Testis (tissue), 3 donors: ENCODE measurements around the gene HDAC6. TPM values are rescaled to one million over a fixed set of nuclear protein-coding genes. Genes with fewer than 3 reads are reported as not detected.
A peak's percentile ranks its signal among the peaks of the same experiment; 100 is the strongest.
"Not testable (repeated sequence)": the region's sequence is repeated elsewhere in the genome, so short reads cannot be mapped to it uniquely, and the experiment has no call there.

ENCODE experiments used
- DNase-seq: peaks from one replicate; pipeline ENCODE4 v3.0.0-alpha.2; 2019
- H3K27ac ChIP-seq, 2 donors: fragments of 200-600 bp; sonication (generic); one replicate each; pipeline ENCODE4 v1.5.1; 2019
- H3K27me3 ChIP-seq: fragments of 200-600 bp; sonication (generic); one replicate; pipeline ENCODE4 v1.5.1; 2019
- H3K36me3 ChIP-seq: fragments of 200-600 bp; sonication (generic); one replicate; pipeline ENCODE4 v1.5.1; 2017; ENCODE audit warnings: low read depth; ENCODE audit errors: missing control alignments
- H3K4me1 ChIP-seq: fragments of 200-600 bp; sonication (generic); one replicate; pipeline ENCODE4 v1.5.1; 2019
- H3K4me3 ChIP-seq, 2 donors: fragments of 200-600 bp; sonication (generic); one replicate each; pipeline ENCODE4 v1.5.1; 2017 to 2019
- H3K9me3 ChIP-seq: fragments of 200-600 bp; sonication (generic); one replicate; pipeline ENCODE4 v1.5.1; 2017
- POLR2A ChIP-seq: fragments of 450-650 bp; IDR thresholded peaks from one replicate; pipeline ENCODE4 v1.6.1; 2017; ENCODE audit warnings: antibody characterized with exemption, mild to moderate bottlenecking, moderate library complexity
- WGBS, 2 donors: methylation state at CpG; one replicate each; pipeline ENCODE4 v1.1.5; 2018; 5-methylcytosine and 5-hydroxymethylcytosine counted together
- intact Hi-C: fragments of 100-400 bp; cut with DNase I; formaldehyde crosslinking; loops from one replicate; pipeline ENCODE4 v1.15.1; 2023; ENCODE audit warnings: low total_unique reads
- polyA plus RNA-seq: library from polyadenylated mRNA; stranded (reverse); fragments of 350-450 nt; fragmentation: Illumina TruSeq; extraction: RNeasy Lipid Tissue Mini Kit (QIAGEN cat#74804); gene quantifications from one replicate; pipeline ENCODE4 v1.2.3, GENCODE V29; 2014; ENCODE audit warnings: low read depth, low replicate concordance; ENCODE audit not compliant: insufficient read depth
- total RNA-seq, 2 donors: library from RNA; depleted of rRNA; stranded (reverse); fragments of >200 nt; gene quantifications; one replicate each; pipeline ENCODE4 v1.2.3, GENCODE V29; 2016
- TF ChIP-seq, protein P1 (sequence below), 3 experiments: fragments of 450-650 bp in 2 of 3; fragments of 200-600 bp in 1 of 3; sonication (generic) in 1 of 3; IDR thresholded peaks; one replicate each; pipeline ENCODE4 v1.5.1; 2016 to 2019; ENCODE audit warnings: antibody characterized with exemption in 3 of 3, mild to moderate bottlenecking in 2 of 3, moderate library complexity in 1 of 3

Gene HDAC6
- total and polyA plus RNA-seq, 3 donors from 2014 or later, result 147 to 269 (median 223) TPM

DNA sequence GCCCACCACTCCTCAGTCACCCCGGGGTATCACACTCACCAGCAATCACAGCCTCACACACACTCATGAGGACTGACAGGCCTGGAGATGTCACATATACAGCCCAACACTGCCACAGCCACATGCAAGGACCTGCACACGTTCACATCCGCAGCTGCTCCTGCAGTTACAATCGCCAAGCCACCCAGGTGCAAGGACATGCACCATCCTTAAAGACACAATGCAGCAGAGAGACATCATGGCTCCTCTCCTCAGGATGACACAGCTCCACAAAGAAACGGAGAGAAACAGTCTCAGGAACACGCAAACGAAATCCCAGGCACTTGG lies 32.5 kb downstream of the HDAC6 start:
- H3K27me3 ChIP-seq, result no peaks in the 10 kb centered on the region

DNA sequence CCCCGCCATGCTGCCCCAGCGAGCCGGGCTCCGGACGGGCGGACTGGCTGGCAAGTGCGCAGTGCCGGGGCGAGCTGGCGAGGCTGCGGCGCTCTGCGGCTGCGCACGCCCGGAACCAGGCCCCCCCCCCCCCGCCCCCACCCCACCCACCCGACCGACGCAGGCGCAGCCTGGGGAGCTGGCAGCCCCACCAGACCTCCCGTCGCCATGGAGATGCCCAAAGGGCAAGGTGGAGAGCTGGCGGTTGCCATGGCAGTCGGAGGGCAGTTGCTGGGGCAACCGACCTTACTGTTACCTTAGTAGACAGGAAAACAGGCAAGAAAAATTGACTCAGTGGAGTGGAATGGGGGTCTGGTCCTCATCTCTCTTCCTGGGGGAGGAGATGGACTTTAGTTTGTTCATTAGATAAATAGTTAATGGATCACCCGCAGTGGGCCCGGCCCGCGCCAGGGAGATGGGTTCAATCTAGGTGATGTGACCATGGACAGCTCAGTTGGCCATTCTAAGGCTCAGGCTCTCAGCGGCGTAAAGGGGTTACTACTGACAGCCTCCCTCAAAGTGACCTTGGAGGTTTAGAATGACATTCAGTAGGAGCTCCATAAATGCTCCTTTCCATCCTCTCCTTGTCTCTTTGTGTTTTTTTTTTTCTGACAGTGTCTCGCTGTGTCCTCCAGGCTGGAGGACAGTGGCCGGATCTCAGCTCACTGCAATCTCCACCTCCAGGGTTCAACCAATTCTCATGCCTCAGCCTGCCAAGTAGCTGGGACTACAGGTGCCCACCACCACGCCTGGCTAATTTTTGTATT lies 33.9 kb downstream of the HDAC6 start, which contains the start of gene PCSK1N:
PCSK1N (minus strand) TSS at position 87 of the 806 bp plus-strand sequence; CDS start at position 9, 78 bp downstream.
- 54 to 71% methylated on average over 3 to 10 of the region's 35 CpGs for WGBS, 2 donors
- no peak within 1 kb of the TSS for H3K27ac ChIP-seq

More for the DNA sequence above, 32.5 kb downstream of the HDAC6 start:
- WGBS, 2 donors, result 5 to 11% methylated on average over 3 to 7 of the region's 7 CpGs
- TF ChIP-seq, protein P1, sequence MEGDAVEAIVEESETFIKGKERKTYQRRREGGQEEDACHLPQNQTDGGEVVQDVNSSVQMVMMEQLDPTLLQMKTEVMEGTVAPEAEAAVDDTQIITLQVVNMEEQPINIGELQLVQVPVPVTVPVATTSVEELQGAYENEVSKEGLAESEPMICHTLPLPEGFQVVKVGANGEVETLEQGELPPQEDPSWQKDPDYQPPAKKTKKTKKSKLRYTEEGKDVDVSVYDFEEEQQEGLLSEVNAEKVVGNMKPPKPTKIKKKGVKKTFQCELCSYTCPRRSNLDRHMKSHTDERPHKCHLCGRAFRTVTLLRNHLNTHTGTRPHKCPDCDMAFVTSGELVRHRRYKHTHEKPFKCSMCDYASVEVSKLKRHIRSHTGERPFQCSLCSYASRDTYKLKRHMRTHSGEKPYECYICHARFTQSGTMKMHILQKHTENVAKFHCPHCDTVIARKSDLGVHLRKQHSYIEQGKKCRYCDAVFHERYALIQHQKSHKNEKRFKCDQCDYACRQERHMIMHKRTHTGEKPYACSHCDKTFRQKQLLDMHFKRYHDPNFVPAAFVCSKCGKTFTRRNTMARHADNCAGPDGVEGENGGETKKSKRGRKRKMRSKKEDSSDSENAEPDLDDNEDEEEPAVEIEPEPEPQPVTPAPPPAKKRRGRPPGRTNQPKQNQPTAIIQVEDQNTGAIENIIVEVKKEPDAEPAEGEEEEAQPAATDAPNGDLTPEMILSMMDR (IDR thresholded peaks at IDR 0.05), result no peak
- TF ChIP-seq POLR2A, result no peak
- no peaks in the 10 kb centered on the region for H3K9me3 ChIP-seq
- no peak overlapping the region for H3K27ac ChIP-seq
- no peaks in the 10 kb centered on the region for H3K36me3 ChIP-seq
- H3K4me1 ChIP-seq, result no peaks in the 10 kb centered on the region
- no peak for DNase-seq
- H3K4me3 ChIP-seq, result no peak overlapping the region
- intact Hi-C loops, result no loop called here

DNA sequence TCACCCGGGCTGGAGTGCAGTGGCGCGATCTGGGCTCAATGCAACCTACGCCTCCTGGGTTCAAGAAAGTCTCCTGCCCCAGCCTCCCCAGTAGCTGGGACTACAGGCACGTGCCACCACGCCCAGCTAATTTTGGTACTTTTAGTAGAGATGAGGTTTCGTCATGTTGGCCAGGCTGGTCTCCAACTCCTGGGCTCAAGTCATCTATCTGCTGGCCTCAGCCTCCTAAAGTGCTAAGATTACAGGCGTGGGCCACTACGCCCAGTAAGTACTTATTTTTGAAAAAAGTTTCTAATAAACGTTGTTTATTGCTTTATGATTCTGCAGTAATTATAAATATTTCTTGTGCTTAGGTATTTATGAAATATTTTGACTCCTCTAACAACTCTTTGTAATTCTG lies 37.8 kb downstream of the HDAC6 start:
- no peak overlapping the region for H3K4me3 ChIP-seq
- no peaks in the 10 kb centered on the region for H3K36me3 ChIP-seq
- no peak for DNase-seq
- no peaks in the 10 kb centered on the region for H3K9me3 ChIP-seq
- intact Hi-C loops, result no loop called here
- H3K27ac ChIP-seq, result no peak overlapping the region
- H3K4me1 ChIP-seq, result no peaks in the 10 kb centered on the region
- WGBS, 2 donors, result 85 to 86% methylated on average over 4 to 7 of the region's 10 CpGs
- TF ChIP-seq, protein P1 (IDR thresholded peaks at IDR 0.05), result no peak
- TF ChIP-seq POLR2A, result no peak
- no peaks in the 10 kb centered on the region for H3K27me3 ChIP-seq

More for the DNA sequence above, 33.9 kb downstream of the HDAC6 start, which contains the start of gene PCSK1N:
- Histone ChIP-seq H3K27me3 (no peaks in the 10 kb centered on the region), H3K4me3 (peak within 1 kb of the TSS in 1 of 2 donors; percentile 20), H3K9me3 (no peaks in the 10 kb centered on the region), H3K36me3 (no peaks in the 10 kb centered on the region), H3K4me1 (no peaks in the 10 kb centered on the region)
- peak; percentile 19 for DNase-seq
- TF ChIP-seq, protein P1 (IDR thresholded peaks at IDR 0.05), result no peak
- TF ChIP-seq POLR2A, result no peak
- intact Hi-C loops, result no loop called here

DNA sequence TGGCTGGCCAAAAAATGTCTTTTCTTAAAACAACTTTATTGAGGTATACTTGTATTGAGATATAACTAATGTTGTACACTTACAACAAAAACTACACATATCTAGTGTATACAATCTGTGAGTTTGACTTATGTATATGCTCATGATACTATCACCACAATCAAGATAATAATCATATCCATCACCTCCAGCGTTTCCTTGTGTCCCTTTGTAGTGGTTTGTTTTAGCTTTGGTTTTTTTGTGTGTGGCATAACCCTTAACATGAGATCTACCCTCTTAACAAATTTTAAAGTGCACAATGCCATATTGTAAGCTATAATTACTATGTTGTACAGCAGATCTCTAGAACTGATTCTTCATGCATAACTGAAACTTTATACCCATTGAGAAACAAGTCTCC lies 47.0 kb downstream of the HDAC6 start:
- Histone ChIP-seq H3K27ac (no peak overlapping the region), H3K36me3 (no peaks in the 10 kb centered on the region), H3K4me3 (no peak overlapping the region), H3K4me1 (no peaks in the 10 kb centered on the region), H3K27me3 (no peaks in the 10 kb centered on the region), H3K9me3 (no peaks in the 10 kb centered on the region)
- WGBS, 2 donors, result 75 to 86% methylated on average over 1 of the region's 1 CpG
- no peak for TF ChIP-seq POLR2A
- TF ChIP-seq, protein P1 (IDR thresholded peaks at IDR 0.05), result no peak
- intact Hi-C loops, result no loop called here
- no peak for DNase-seq

DNA sequence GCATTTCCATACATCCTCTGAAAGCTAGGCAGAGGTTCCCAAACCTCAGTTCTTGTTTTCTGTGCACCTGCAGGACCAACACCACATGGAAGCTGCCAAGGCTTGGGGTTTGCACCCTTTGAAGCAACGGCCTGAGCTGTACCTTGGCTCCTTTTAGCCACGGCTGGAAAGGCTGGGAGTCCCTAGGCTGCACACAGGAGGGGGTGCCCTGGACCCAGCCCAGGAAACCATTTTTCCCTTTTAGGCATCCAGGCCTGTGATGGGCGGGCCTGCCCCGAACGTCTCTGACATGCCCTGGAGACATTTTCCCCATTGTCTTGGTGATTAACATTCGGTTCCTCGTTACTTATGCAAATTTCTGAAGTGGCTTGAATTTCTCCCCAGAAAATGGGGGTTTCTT lies 51.0 kb downstream of the HDAC6 start:
- WGBS, 2 donors, result 84 to 88% methylated on average over 6 to 7 of the region's 7 CpGs
- intact Hi-C loops, result no loop called here

DNA sequence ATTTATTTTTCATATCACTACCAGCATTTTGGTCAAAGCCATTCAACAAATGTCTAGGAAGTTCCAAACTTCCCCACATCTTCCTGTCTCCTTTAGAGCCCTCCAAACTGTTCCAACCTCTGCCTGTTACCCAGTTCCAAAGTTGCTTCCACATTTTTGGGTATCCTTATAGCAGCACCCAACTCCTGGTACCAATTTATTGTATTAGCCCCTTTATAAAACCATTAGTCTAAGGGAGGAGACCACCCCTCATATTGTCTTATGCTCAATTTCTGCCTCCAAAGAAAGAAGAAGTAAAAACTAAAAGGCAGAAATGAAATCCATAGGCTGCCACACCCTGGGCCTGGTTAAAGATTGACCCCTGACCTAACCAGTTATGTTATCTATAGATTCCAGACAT lies 51.6 kb downstream of the HDAC6 start:
- H3K27ac ChIP-seq, H3K36me3 ChIP-seq, intact Hi-C loops, H3K9me3 ChIP-seq, DNase-seq, H3K4me1 ChIP-seq, H3K27me3 ChIP-seq, H3K4me3 ChIP-seq: not testable (repeated sequence)

More for the DNA sequence above, 51.0 kb downstream of the HDAC6 start:
- TF ChIP-seq, protein P1 (IDR thresholded peaks at IDR 0.05), result no peak
- TF ChIP-seq POLR2A, result no peak
- no peaks in the 10 kb centered on the region for H3K36me3 ChIP-seq
- H3K4me1 ChIP-seq, result no peaks in the 10 kb centered on the region
- H3K27ac ChIP-seq, result no peak overlapping the region
- no peaks in the 10 kb centered on the region for H3K27me3 ChIP-seq
- DNase-seq, result no peak
- H3K9me3 ChIP-seq, result no peaks in the 10 kb centered on the region
- H3K4me3 ChIP-seq, result no peak overlapping the region

DNA sequence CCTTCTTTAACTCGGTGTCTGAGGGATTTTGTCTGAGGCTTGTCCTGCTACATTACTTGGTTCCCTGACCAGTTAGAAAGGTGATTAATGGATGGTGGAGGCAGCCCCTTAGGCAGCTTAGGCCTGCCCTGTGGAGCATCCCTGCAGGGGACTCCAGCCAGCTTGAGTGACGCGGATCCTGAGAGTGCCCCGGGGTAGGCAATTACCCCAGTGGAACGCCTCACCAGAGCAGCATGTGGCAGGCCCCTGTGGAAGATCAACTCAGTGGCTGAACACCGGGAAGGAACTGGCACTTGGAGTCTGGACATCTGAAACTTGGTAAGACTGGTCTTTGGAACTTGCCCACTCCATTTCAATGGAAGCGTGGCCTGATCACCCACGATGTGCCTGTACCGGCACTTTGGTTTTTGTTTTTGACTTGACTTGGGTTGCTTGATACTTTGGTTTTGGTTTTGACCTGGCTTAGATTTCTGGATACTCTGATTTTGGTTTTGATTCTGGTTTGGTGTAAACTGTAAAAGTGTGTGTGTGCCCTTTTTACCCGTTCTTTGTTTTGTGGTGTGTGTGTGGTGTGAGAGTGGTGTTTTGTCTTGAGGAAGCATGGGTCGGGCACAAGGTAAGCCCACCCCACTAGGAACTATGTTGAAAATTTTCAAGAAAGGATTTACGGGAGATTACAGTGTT lies 52.4 kb downstream of the HDAC6 start:
- H3K27me3 ChIP-seq, H3K4me1 ChIP-seq, H3K4me3 ChIP-seq, H3K27ac ChIP-seq, H3K36me3 ChIP-seq, intact Hi-C loops, DNase-seq, H3K9me3 ChIP-seq: not testable (repeated sequence)
- WGBS, 2 donors, result 80 to 90% methylated on average over 5 to 12 of the region's 12 CpGs
